HEK293 (cell line): Measurements from ENCODE around the gene RTN1.

Experiments
- CTCF ChIP-seq: fragments of 450-650 bp; formaldehyde crosslinking; IDR thresholded peaks from 2 replicates; pipeline ENCODE4 v1.5.1; 2016; ENCODE audit warnings: missing biosample characterization, missing genetic modification characterization
- EGR2 ChIP-seq: fragments of 450-650 bp; formaldehyde crosslinking; IDR thresholded peaks from 2 replicates; pipeline ENCODE4 v1.5.1; 2016; ENCODE audit warnings: low read depth, missing biosample characterization, missing genetic modification characterization
- ELK4 ChIP-seq: IDR thresholded peaks from 2 replicates; pipeline ENCODE4 v1.6.1; 2011; ENCODE audit warnings: mild to moderate bottlenecking, low read depth, low read length, borderline replicate concordance
- KLF10 ChIP-seq: fragments of 450-650 bp; IDR thresholded peaks from 2 replicates; pipeline ENCODE4 v1.5.1; 2018; ENCODE audit warnings: missing biosample characterization, mild to moderate bottlenecking, missing genetic modification characterization
- PBX3 ChIP-seq: sonication (generic); formaldehyde crosslinking; IDR thresholded peaks from 2 replicates; pipeline ENCODE4 v1.8.1; 2022; ENCODE audit warnings: mild to moderate bottlenecking, moderate library complexity, missing genetic modification reagents
- REPIN1 ChIP-seq: fragments of 450-650 bp; formaldehyde crosslinking; IDR thresholded peaks from 2 replicates; pipeline ENCODE4 v1.5.1; 2017; ENCODE audit warnings: missing biosample characterization, missing genetic modification characterization, low read depth
- ZBTB6 ChIP-seq: fragments of 450-650 bp; formaldehyde crosslinking; IDR thresholded peaks from 2 replicates; pipeline ENCODE4 v1.5.1; 2017; ENCODE audit warnings: missing biosample characterization, missing genetic modification characterization
- ZNF146 ChIP-seq: fragments of 450-650 bp; formaldehyde crosslinking; IDR thresholded peaks from 2 replicates; pipeline ENCODE4 v1.5.1; 2016; ENCODE audit warnings: missing biosample characterization, missing genetic modification characterization
- ZNF155 ChIP-seq: fragments of 450-650 bp; formaldehyde crosslinking; IDR thresholded peaks from 2 replicates; pipeline ENCODE4 v1.5.1; 2016; ENCODE audit warnings: missing biosample characterization, missing genetic modification characterization
- ZNF16 ChIP-seq: fragments of 450-650 bp; formaldehyde crosslinking; IDR thresholded peaks from 2 replicates; pipeline ENCODE4 v1.5.1; 2016; ENCODE audit warnings: low read depth, missing biosample characterization, missing genetic modification characterization
- ZNF248 ChIP-seq: fragments of 450-650 bp; formaldehyde crosslinking; IDR thresholded peaks from 2 replicates; pipeline ENCODE4 v1.5.1; 2017; ENCODE audit warnings: missing biosample characterization, missing genetic modification characterization
- ZNF391 ChIP-seq: fragments of 450-650 bp; formaldehyde crosslinking; IDR thresholded peaks from 2 replicates; pipeline ENCODE4 v1.5.1; 2016; ENCODE audit warnings: low read depth, missing biosample characterization, missing genetic modification characterization, borderline replicate concordance
- ZNF398 ChIP-seq: fragments of 450-650 bp; formaldehyde crosslinking; IDR thresholded peaks from 2 replicates; pipeline ENCODE4 v1.5.1; 2017; ENCODE audit warnings: missing biosample characterization, missing genetic modification characterization
- ZNF518A ChIP-seq: fragments of 450-650 bp; formaldehyde crosslinking; conservative IDR thresholded peaks from 2 replicates; pipeline ENCODE4 v1.5.1; 2016; ENCODE audit warnings: low read depth, missing biosample characterization, missing genetic modification characterization
- ZNF548 ChIP-seq: fragments of 450-650 bp; formaldehyde crosslinking; IDR thresholded peaks from 2 replicates; pipeline ENCODE4 v1.5.1; 2016; ENCODE audit warnings: missing biosample characterization, missing genetic modification characterization
- ZNF561 ChIP-seq: fragments of 450-650 bp; IDR thresholded peaks from 2 replicates; pipeline ENCODE4 v1.5.1; 2018; ENCODE audit warnings: missing biosample characterization, missing genetic modification characterization, borderline replicate concordance
- ZNF645 ChIP-seq: fragments of 450-650 bp; formaldehyde crosslinking; IDR thresholded peaks from 2 replicates; pipeline ENCODE4; 2016; ENCODE audit warnings: missing biosample characterization, missing genetic modification characterization
- ZNF707 ChIP-seq: fragments of 450-650 bp; formaldehyde crosslinking; IDR thresholded peaks from 2 replicates; pipeline ENCODE4 v1.5.1; 2016; ENCODE audit warnings: missing biosample characterization, missing genetic modification characterization
- ZNF76 ChIP-seq: fragments of 450-650 bp; formaldehyde crosslinking; IDR thresholded peaks from 2 replicates; pipeline ENCODE4; 2016; ENCODE audit warnings: low read depth, missing biosample characterization, missing genetic modification characterization, borderline replicate concordance
- ZNF768 ChIP-seq: fragments of 450-650 bp; formaldehyde crosslinking; IDR thresholded peaks from 2 replicates; pipeline ENCODE4 v1.5.1; 2018; ENCODE audit warnings: missing biosample characterization, mild to moderate bottlenecking, missing genetic modification characterization
- ZNF777 ChIP-seq: fragments of 450-650 bp; formaldehyde crosslinking; IDR thresholded peaks from 2 replicates; pipeline ENCODE4 v1.5.1; 2017; ENCODE audit warnings: missing biosample characterization, missing genetic modification characterization, borderline replicate concordance
- ZNF837 ChIP-seq: fragments of 450-650 bp; formaldehyde crosslinking; IDR thresholded peaks from 2 replicates; pipeline ENCODE4 v1.5.1; 2016; ENCODE audit warnings: missing biosample characterization, missing genetic modification characterization
- ZSCAN23 ChIP-seq: fragments of 450-650 bp; formaldehyde crosslinking; IDR thresholded peaks from 2 replicates; pipeline ENCODE4 v1.5.1; 2016; ENCODE audit warnings: missing biosample characterization, missing genetic modification characterization

The RTN1 gene

GRCh38 chr14:59870277-59871165 is at the start of gene RTN1 (continued):
- TF ChIP-seq ZNF391 = no peak
- no peak for TF ChIP-seq ELK4
- no peak for TF ChIP-seq KLF10
- TF ChIP-seq ZNF16 (tag by site-specific recombination) = no peak
- peak; percentile 55; the same call in 1 of the 2 replicates for TF ChIP-seq PBX3 (CRISPR knock-in tag)
- no peak for TF ChIP-seq ZNF548 (tag by site-specific recombination)
- TF ChIP-seq CTCF (tag by site-specific recombination) = peak; percentile 69
- no peak for TF ChIP-seq ZNF155
- TF ChIP-seq ZNF777 (tag by site-specific recombination) = no peak
- no peak for TF ChIP-seq ZNF837 (tag by site-specific recombination)
- no peak for TF ChIP-seq ZNF248
- no peak for TF ChIP-seq ZNF645
- no peak for TF ChIP-seq ZNF768
- TF ChIP-seq ZBTB6 (tag by site-specific recombination) = peak; percentile 14; the same call in 1 of the 2 replicates
- no peak for TF ChIP-seq REPIN1
- TF ChIP-seq ZNF146 (tag by site-specific recombination) = no peak
- TF ChIP-seq ZNF76 (tag by site-specific recombination) = 0 out of 2 replicates have a peak, but pooled peaks have one; percentile 18
- 0 out of 2 replicates have a peak, but pooled peaks have one; percentile 34 for TF ChIP-seq EGR2 (tag by site-specific recombination)
- no peak for TF ChIP-seq ZSCAN23 (tag by site-specific recombination)
- TF ChIP-seq ZNF561 = peak; percentile 60; the same call in 1 of the 2 replicates
- peak; percentile 65 for TF ChIP-seq ZNF398
- no peak for TF ChIP-seq ZNF707 (tag by site-specific recombination)
- no peak for TF ChIP-seq ZNF518A (tag by site-specific recombination)
